NCI-H2081 treated with DMSO at 0.1 percent for 48 hours (cell line): ENCODE data around the gene KCND3.

Experiments used
- DNase-seq: peaks from one replicate; lab custom pipeline; 2025; lab: John Stamatoyannopoulos, UW

KCND3 gene

GRCh38 chr1:111843177-111843576 is 146.3 kb downstream of the KCND3 start:
- DNase-seq: no peak

GRCh38 chr1:111842411-111842810 is 147.1 kb downstream of the KCND3 start:
- no peak for DNase-seq

- no peak for DNase-seq
Observed at GRCh38 chr1:111841746-111842145, 147.7 kb downstream of the KCND3 start.

- no peak for DNase-seq
Observed at GRCh38 chr1:111841189-111841588, 148.3 kb downstream of the KCND3 start.

- no peak for DNase-seq
Observed at GRCh38 chr1:111837393-111837792, 152.1 kb downstream of the KCND3 start.

GRCh38 chr1:111836111-111836510 is 153.4 kb downstream of the KCND3 start:
- no peak for DNase-seq

GRCh38 chr1:111835514-111835913 is 154.0 kb downstream of the KCND3 start:
- no peak for DNase-seq

- no peak for DNase-seq
Observed at GRCh38 chr1:111834956-111835355, 154.5 kb downstream of the KCND3 start.

- DNase-seq: no peak
Observed at GRCh38 chr1:111833334-111833733, 156.1 kb downstream of the KCND3 start.

- no peak for DNase-seq
Observed at GRCh38 chr1:111832521-111833155, 156.8 kb downstream of the KCND3 start.

GRCh38 chr1:111831153-111831552 is 158.3 kb downstream of the KCND3 start:
- DNase-seq: no peak

- no peak for DNase-seq
Observed at GRCh38 chr1:111827946-111828345, 161.5 kb downstream of the KCND3 start.

- DNase-seq: no peak
Observed at GRCh38 chr1:111826278-111826677, 163.2 kb downstream of the KCND3 start.

- DNase-seq: no peak
Observed at GRCh38 chr1:111825217-111825616, 164.3 kb downstream of the KCND3 start.

GRCh38 chr1:111822138-111822537 is 167.3 kb downstream of the KCND3 start:
- DNase-seq: no peak

- DNase-seq: no peak
Observed at GRCh38 chr1:111821121-111821745, 168.2 kb downstream of the KCND3 start.

GRCh38 chr1:111819566-111820263 is 169.8 kb downstream of the KCND3 start:
- DNase-seq: no peak

- no peak for DNase-seq
Observed at GRCh38 chr1:111818546-111818945, 170.9 kb downstream of the KCND3 start.

GRCh38 chr1:111818081-111818480 is 171.4 kb downstream of the KCND3 start:
- no peak for DNase-seq

GRCh38 chr1:111814642-111815041 is 174.8 kb downstream of the KCND3 start:
- DNase-seq: no peak

GRCh38 chr1:111814305-111814628 is 175.2 kb downstream of the KCND3 start:
- no peak for DNase-seq

GRCh38 chr1:111813440-111814304 is 175.8 kb downstream of the KCND3 start:
- DNase-seq: no peak

- no peak for DNase-seq
Observed at GRCh38 chr1:111812306-111812705, 177.2 kb downstream of the KCND3 start.
